Natural killer cell (primary cell): ENCODE data around the gene ADRA1B. TPM values are rescaled to one million over a fixed set of nuclear protein-coding genes. Genes with fewer than 3 reads are reported as not detected.
"Not testable (repeated sequence)": the region's sequence is repeated elsewhere in the genome, so short reads cannot be mapped to it uniquely, and the experiment has no call there.

ENCODE experiments used
- ATAC-seq, 3 donors: fragments of 150-1000 bp in 2 of 3; fragments of 200-7000 bp in 1 of 3; cut with Tn5 transposase; 1 replicate in 1 of 3; 2 replicates in 2 of 3; pipeline ENCODE4 v1.10.0; 2021; ENCODE audit warnings: mild to moderate bottlenecking in 2 of 3, moderate library complexity in 2 of 3
- DNase-seq, 2 donors: peaks; one replicate each; pipeline versions ENCODE4 v3.0.0 to v3.0.0-alpha.2; 2013 to 2021; ENCODE audit warnings: mixed read lengths in 1 of 2
- H3K27ac ChIP-seq: one replicate; pipeline ENCODE4 v1.5.1; 2013; ENCODE audit warnings: mild to moderate bottlenecking, low read length
- H3K27me3 ChIP-seq: one replicate; pipeline ENCODE4 v1.6.1; 2013; ENCODE audit warnings: low read length; ENCODE audit not compliant: control insufficient read depth, insufficient read depth
- H3K36me3 ChIP-seq: one replicate; pipeline ENCODE4 v1.6.1; 2013; ENCODE audit warnings: low read length; ENCODE audit not compliant: control insufficient read depth, insufficient read depth
- H3K4me1 ChIP-seq: one replicate; pipeline ENCODE4 v1.6.1; 2013; ENCODE audit warnings: low read length; ENCODE audit not compliant: control insufficient read depth, insufficient read depth
- H3K4me3 ChIP-seq: one replicate; pipeline ENCODE4 v1.5.1; 2013; ENCODE audit warnings: low read length
- H3K9me3 ChIP-seq: one replicate; pipeline ENCODE4 v1.6.1; 2013; ENCODE audit warnings: low read length; ENCODE audit not compliant: control insufficient read depth, insufficient read depth
- H3K27ac Mint-ChIP-seq, 2 donors: one replicate each; pipeline ENCODE4 v1.8.0; 2022; ENCODE audit warnings: mild to moderate bottlenecking in 2 of 2, mixed read lengths in 2 of 2, moderate library complexity in 1 of 2
- H3K27me3 Mint-ChIP-seq, 2 donors: one replicate each; pipeline ENCODE4 v1.8.0; 2022; ENCODE audit warnings: low read depth in 2 of 2, mixed read lengths in 2 of 2
- H3K36me3 Mint-ChIP-seq: one replicate; pipeline ENCODE4 v1.8.0; 2022; ENCODE audit warnings: mixed read lengths
- H3K4me1 Mint-ChIP-seq, 2 donors: one replicate each; pipeline ENCODE4 v1.8.0; 2022; ENCODE audit warnings: mixed read lengths in 2 of 2
- H3K4me3 Mint-ChIP-seq: one replicate; pipeline ENCODE4 v1.8.0; 2022; ENCODE audit warnings: mild to moderate bottlenecking, moderate library complexity, mixed read lengths
- H3K9me3 Mint-ChIP-seq, 2 donors: one replicate each; pipeline ENCODE4 v1.8.0; 2022; ENCODE audit warnings: mixed read lengths in 2 of 2
- CTCF ChIP-seq: fragments of 200-600 bp; IDR thresholded peaks from one replicate; pipeline ENCODE4 v1.8.0; 2022; ENCODE audit warnings: antibody characterized with exemption
- WGBS: methylation state at CpG from one replicate; pipeline ENCODE4 v1.1.7; 2013; ENCODE audit warnings: missing lambda C conversion rate; ENCODE audit not compliant: insufficient coverage; 5-methylcytosine and 5-hydroxymethylcytosine counted together
- intact Hi-C: fragments of 100-400 bp; cut with micrococcal nuclease; formaldehyde crosslinking; loops from one replicate; pipeline ENCODE4 v1.14.2; 2022
- total RNA-seq, 4 donors: library from RNA; stranded (reverse); fragments of 120-200 nt in 1 of 4; gene quantifications; one replicate each; pipeline versions ENCODE4 v1.2.3 to v1.2.4, GENCODE V29; 2013 to 2022

ADRA1B gene
- total RNA-seq, 3 donors from 2014 or later (not counting 1 experiment from before 2014, with no cell fraction given), result not detected

GRCh38 chr5:159962214-159962613, 45.9 kb downstream of the ADRA1B start:
- no peak overlapping the region for H3K27ac Mint-ChIP-seq

GRCh38 chr5:159963935-159964334, 47.7 kb downstream of the ADRA1B start:
- H3K36me3 ChIP-seq, result no peaks in the 10 kb centered on the region
- no peaks in the 10 kb centered on the region for H3K9me3 ChIP-seq
- no peaks in the 10 kb centered on the region for H3K36me3 Mint-ChIP-seq
- no peaks in the 10 kb centered on the region for H3K9me3 Mint-ChIP-seq
- no peak overlapping the region for H3K4me3 ChIP-seq
- intact Hi-C loops, result no loop called here
- H3K27me3 Mint-ChIP-seq, result peaks cover 23 to 43% of the 10 kb centered on the region in 2 donors
- DNase-seq (no peak), ATAC-seq (no peak)
- no peak overlapping the region for H3K27ac Mint-ChIP-seq
- H3K4me1 ChIP-seq, result no peaks in the 10 kb centered on the region
- peaks cover 8% of the 10 kb centered on the region for H3K27me3 ChIP-seq
- TF ChIP-seq CTCF, result no peak
- H3K4me3 Mint-ChIP-seq, result no peak overlapping the region
- peaks cover 0 to 5% of the 10 kb centered on the region in 2 donors for H3K4me1 Mint-ChIP-seq
- no peak overlapping the region for H3K27ac ChIP-seq
- 85% methylated on average over 6 of the region's 6 CpGs for WGBS

More at GRCh38 chr5:159962214-159962613, 45.9 kb downstream of the ADRA1B start:
- H3K36me3 ChIP-seq, result no peaks in the 10 kb centered on the region
- DNase-seq (no peak), ATAC-seq (no peak)
- H3K27ac ChIP-seq, result no peak overlapping the region
- Mint-ChIP-seq H3K4me3 (no peak overlapping the region), H3K36me3 (no peaks in the 10 kb centered on the region), H3K9me3 (no peaks in the 10 kb centered on the region), H3K4me1 (peaks cover 0 to 5% of the 10 kb centered on the region in 2 donors), H3K27me3 (peaks cover 23 to 38% of the 10 kb centered on the region in 2 donors)
- no peaks in the 10 kb centered on the region for H3K9me3 ChIP-seq
- H3K27me3 ChIP-seq, result peaks cover 5% of the 10 kb centered on the region
- H3K4me1 ChIP-seq, result no peaks in the 10 kb centered on the region
- H3K4me3 ChIP-seq, result no peak overlapping the region
- TF ChIP-seq CTCF, result no peak
- intact Hi-C loops, result no loop called here
- 80% methylated on average over 4 of the region's 4 CpGs for WGBS

GRCh38 chr5:159965031-159965837, 49.0 kb downstream of the ADRA1B start:
- ATAC-seq, result peak; percentile 49 to 54 (median 52)
- H3K27ac Mint-ChIP-seq, result no peak overlapping the region
- intact Hi-C loops, result loop anchor here (5.0 kb wide), 2 partner anchors 633 to 808 kb away; partner anchors contain the start of gene IL12B

GRCh38 chr5:159965838-159966128, 49.5 kb downstream of the ADRA1B start:
- H3K27me3 Mint-ChIP-seq, result peaks cover 27 to 57% of the 10 kb centered on the region in 2 donors
- H3K27ac ChIP-seq, H3K4me3 ChIP-seq, H3K4me3 Mint-ChIP-seq, H3K36me3 Mint-ChIP-seq, H3K36me3 ChIP-seq, H3K27ac Mint-ChIP-seq, H3K9me3 Mint-ChIP-seq, ATAC-seq, H3K4me1 ChIP-seq, H3K9me3 ChIP-seq, H3K4me1 Mint-ChIP-seq, DNase-seq: not testable (repeated sequence)
- 64% methylated on average over 4 of the region's 4 CpGs for WGBS
- peaks cover 12% of the 10 kb centered on the region for H3K27me3 ChIP-seq
- intact Hi-C loops, result loop anchor here (5.0 kb wide), 2 partner anchors 633 to 808 kb away; partner anchors contain the start of gene IL12B

More at GRCh38 chr5:159965031-159965837, 49.0 kb downstream of the ADRA1B start:
- TF ChIP-seq CTCF, result peak; percentile 23
- H3K36me3 Mint-ChIP-seq, result no peaks in the 10 kb centered on the region
- no peaks in the 10 kb centered on the region for H3K9me3 ChIP-seq
- peaks cover 23 to 52% of the 10 kb centered on the region in 2 donors for H3K27me3 Mint-ChIP-seq
- WGBS, result 43% methylated on average over 10 of the region's 12 CpGs
- peaks cover 0 to 5% of the 10 kb centered on the region in 2 donors for H3K4me1 Mint-ChIP-seq
- peaks cover 8% of the 10 kb centered on the region for H3K27me3 ChIP-seq
- H3K4me3 Mint-ChIP-seq, result no peak overlapping the region
- no peaks in the 10 kb centered on the region for H3K4me1 ChIP-seq
- H3K4me3 ChIP-seq, result no peak overlapping the region
- no peaks in the 10 kb centered on the region for H3K9me3 Mint-ChIP-seq
- peak in 1 of 2 donors; percentile 33 for DNase-seq
- H3K27ac ChIP-seq, result no peak overlapping the region
- no peaks in the 10 kb centered on the region for H3K36me3 ChIP-seq
